CD14-positive monocyte (primary cell): ENCODE results near the gene PTH2R. TPM values are rescaled to one million over a fixed set of nuclear protein-coding genes. Genes with fewer than 3 reads are reported as not detected.

Experiments used
- DNase-seq, 3 donors: peaks; one replicate each; pipeline ENCODE4 v3.0.0-alpha.2; 2011 to 2022
- H2AFZ ChIP-seq: 2 replicates; pipeline ENCODE4 v1.6.0; 2012; ENCODE audit warnings: mild to moderate bottlenecking, low read depth, low read length, inconsistent platforms; ENCODE audit not compliant: insufficient read depth, poor library complexity, severe bottlenecking
- H3K27ac ChIP-seq, 2 donors: 1 replicate in 1 of 2; 2 replicates in 1 of 2; pipeline ENCODE4 v1.5.1; 2012 to 2013; ENCODE audit warnings: low read length in 2 of 2, control low read depth in 1 of 2, inconsistent platforms in 1 of 2, low read depth in 1 of 2, mild to moderate bottlenecking in 1 of 2
- H3K27me3 ChIP-seq, 2 donors: one replicate each; pipeline versions ENCODE4 v1.6.0 to v1.6.1; 2011 to 2013; ENCODE audit warnings: low read length in 2 of 2; ENCODE audit not compliant: control insufficient read depth in 2 of 2, insufficient read depth in 2 of 2
- H3K36me3 ChIP-seq, 2 donors: replicated peaks in 1 of 2; 1 replicate in 1 of 2; 2 replicates in 1 of 2; pipeline versions ENCODE4 v1.5.1 to v1.6.1; 2012 to 2013; ENCODE audit warnings: low read length in 2 of 2, control low read depth in 1 of 2, inconsistent platforms in 1 of 2, mild to moderate bottlenecking in 1 of 2; ENCODE audit not compliant: insufficient read depth in 2 of 2, control insufficient read depth in 1 of 2
- H3K4me1 ChIP-seq, 2 donors: 1 replicate in 1 of 2; 2 replicates in 1 of 2; pipeline versions ENCODE4 v1.5.1 to v1.6.1; 2012 to 2013; ENCODE audit warnings: low read length in 2 of 2, control low read depth in 1 of 2, inconsistent platforms in 1 of 2, mild to moderate bottlenecking in 1 of 2, moderate library complexity in 1 of 2; ENCODE audit not compliant: insufficient read depth in 2 of 2, control insufficient read depth in 1 of 2
- H3K4me2 ChIP-seq: replicated peaks from 2 replicates; pipeline ENCODE3; 2012; ENCODE audit warnings: low read length, moderate library complexity, mild to moderate bottlenecking; ENCODE audit not compliant: poor library complexity, severe bottlenecking; ENCODE audit errors: extremely low read depth
- H3K4me3 ChIP-seq, 3 experiments: fragments of 200-600 bp in 1 of 3; sonication (generic) in 1 of 3; replicated peaks in 1 of 3; 1 replicate in 2 of 3; 2 replicates in 1 of 3; pipeline ENCODE4 v1.5.1; 2011 to 2013; ENCODE audit warnings: low read length in 3 of 3, mild to moderate bottlenecking in 3 of 3, control low read depth in 2 of 3, low read depth in 2 of 3, inconsistent platforms in 1 of 3, moderate library complexity in 1 of 3
- H3K79me2 ChIP-seq: 2 replicates; pipeline ENCODE4 v1.6.0; 2012; ENCODE audit warnings: mild to moderate bottlenecking, control low read depth, inconsistent platforms, low read length, moderate library complexity; ENCODE audit not compliant: insufficient read depth
- H3K9ac ChIP-seq: 2 replicates; pipeline ENCODE4 v1.6.0; 2017; ENCODE audit warnings: low read length, mild to moderate bottlenecking; ENCODE audit not compliant: insufficient read depth, poor library complexity, severe bottlenecking
- H3K9me3 ChIP-seq, 2 donors: replicated peaks in 1 of 2; 1 replicate in 1 of 2; 2 replicates in 1 of 2; pipeline versions ENCODE4 v1.5.1 to v1.6.1; 2012 to 2013; ENCODE audit warnings: low read length in 2 of 2, control low read depth in 1 of 2; ENCODE audit not compliant: control insufficient read depth in 1 of 2, insufficient read depth in 1 of 2
- H4K20me1 ChIP-seq: 2 replicates; pipeline ENCODE4 v1.6.0; 2012; ENCODE audit warnings: mild to moderate bottlenecking, low read length, control low read depth, moderate library complexity; ENCODE audit not compliant: insufficient read depth
- H3K27ac Mint-ChIP-seq, 7 donors: one replicate each; pipeline ENCODE4 v1.8.0; 2020; ENCODE audit warnings: mild to moderate bottlenecking in 7 of 7, mixed read lengths in 7 of 7, moderate library complexity in 6 of 7, inconsistent platforms in 2 of 7
- H3K27me3 Mint-ChIP-seq, 3 donors: one replicate each; pipeline ENCODE4 v1.8.0; 2021 to 2022; ENCODE audit warnings: low read depth in 3 of 3, mild to moderate bottlenecking in 3 of 3, mixed read lengths in 3 of 3, moderate library complexity in 3 of 3, inconsistent platforms in 1 of 3
- H3K36me3 Mint-ChIP-seq, 2 donors: one replicate each; pipeline ENCODE4 v1.8.0; 2020; ENCODE audit warnings: mixed read lengths in 2 of 2, inconsistent platforms in 1 of 2, mild to moderate bottlenecking in 1 of 2
- H3K4me1 Mint-ChIP-seq: one replicate; pipeline ENCODE4 v1.8.0; 2020; ENCODE audit warnings: mild to moderate bottlenecking, mixed read lengths
- H3K4me3 Mint-ChIP-seq, 2 donors: one replicate each; pipeline ENCODE4 v1.8.0; 2020; ENCODE audit warnings: mild to moderate bottlenecking in 2 of 2, mixed read lengths in 2 of 2, moderate library complexity in 1 of 2
- H3K9me3 Mint-ChIP-seq, 7 donors: one replicate each; pipeline ENCODE4 v1.8.0; 2020 to 2022; ENCODE audit warnings: mixed read lengths in 7 of 7, mild to moderate bottlenecking in 6 of 7, moderate library complexity in 6 of 7, inconsistent platforms in 2 of 7
- WGBS: methylation state at CpG from one replicate; pipeline ENCODE4 v1.1.5; 2013; ENCODE audit warnings: missing lambda C conversion rate; ENCODE audit not compliant: insufficient coverage; 5-methylcytosine and 5-hydroxymethylcytosine counted together
- intact Hi-C, 2 donors: fragments of 100-400 bp; cut with micrococcal nuclease; formaldehyde crosslinking; loops; one replicate each; pipeline versions ENCODE4 v1.15.0 to v1.15.1; 2023
- polyA plus RNA-seq, 3 donors: library from polyadenylated mRNA; depleted of rRNA in 1 of 3; unstranded in 2 of 3; stranded (reverse) in 1 of 3; fragments of 300-500 nt in 2 of 3; fragments of >200 nt in 1 of 3; fragmentation: Illumina TruSeq in 2 of 3; gene quantifications; 1 replicate in 2 of 3; 2 replicates in 1 of 3; pipeline ENCODE4 v1.2.3, GENCODE V29; 2012 to 2021
- TF ChIP-seq, protein P1 (sequence below): fragments of 200-600 bp; IDR thresholded peaks from one replicate; pipeline ENCODE4 v1.8.0; 2022; ENCODE audit warnings: antibody characterized with exemption, mild to moderate bottlenecking

PTH2R gene
- polyA plus RNA-seq, 3 donors = 0.07 to 0.12 (median 0.11) TPM

DNA sequence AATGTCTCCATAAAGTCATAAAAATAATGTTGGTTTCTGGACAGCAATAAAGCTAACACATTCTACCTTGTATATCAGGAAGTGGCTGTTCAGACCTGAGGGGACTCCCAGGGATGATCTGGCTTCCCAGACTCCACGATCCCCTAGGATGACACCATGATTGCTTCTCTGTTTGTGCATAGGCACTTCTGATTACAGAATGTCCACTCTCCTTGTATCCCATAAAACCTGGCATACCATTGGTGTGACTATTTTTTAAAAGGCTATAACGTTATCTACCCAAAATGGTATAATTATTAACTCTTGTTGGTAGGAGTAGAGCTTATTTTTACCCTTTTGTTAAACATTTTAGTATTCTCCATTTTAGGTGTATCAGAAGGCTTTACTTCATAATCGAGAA is 57.1 kb downstream of the PTH2R start:
- H3K79me2 ChIP-seq = no peaks in the 10 kb centered on the region
- Mint-ChIP-seq H3K4me3 (no peak overlapping the region), H3K27me3 (peaks cover 0 to 3% (median 2%) of the 10 kb centered on the region in 3 donors), H3K9me3 (no peaks in the 10 kb centered on the region), H3K4me1 (no peaks in the 10 kb centered on the region), H3K27ac (no peak overlapping the region), H3K36me3 (no peaks in the 10 kb centered on the region)
- H3K9me3 ChIP-seq = no peaks in the 10 kb centered on the region
- no peak overlapping the region for H2AFZ ChIP-seq
- H3K4me3 ChIP-seq = no peak overlapping the region
- no peaks in the 10 kb centered on the region for H3K27me3 ChIP-seq
- H3K4me1 ChIP-seq = no peaks in the 10 kb centered on the region
- H4K20me1 ChIP-seq = no peaks in the 10 kb centered on the region
- WGBS = no CpG with 5 or more reads among the region's 3 CpGs
- TF ChIP-seq, protein P1, sequence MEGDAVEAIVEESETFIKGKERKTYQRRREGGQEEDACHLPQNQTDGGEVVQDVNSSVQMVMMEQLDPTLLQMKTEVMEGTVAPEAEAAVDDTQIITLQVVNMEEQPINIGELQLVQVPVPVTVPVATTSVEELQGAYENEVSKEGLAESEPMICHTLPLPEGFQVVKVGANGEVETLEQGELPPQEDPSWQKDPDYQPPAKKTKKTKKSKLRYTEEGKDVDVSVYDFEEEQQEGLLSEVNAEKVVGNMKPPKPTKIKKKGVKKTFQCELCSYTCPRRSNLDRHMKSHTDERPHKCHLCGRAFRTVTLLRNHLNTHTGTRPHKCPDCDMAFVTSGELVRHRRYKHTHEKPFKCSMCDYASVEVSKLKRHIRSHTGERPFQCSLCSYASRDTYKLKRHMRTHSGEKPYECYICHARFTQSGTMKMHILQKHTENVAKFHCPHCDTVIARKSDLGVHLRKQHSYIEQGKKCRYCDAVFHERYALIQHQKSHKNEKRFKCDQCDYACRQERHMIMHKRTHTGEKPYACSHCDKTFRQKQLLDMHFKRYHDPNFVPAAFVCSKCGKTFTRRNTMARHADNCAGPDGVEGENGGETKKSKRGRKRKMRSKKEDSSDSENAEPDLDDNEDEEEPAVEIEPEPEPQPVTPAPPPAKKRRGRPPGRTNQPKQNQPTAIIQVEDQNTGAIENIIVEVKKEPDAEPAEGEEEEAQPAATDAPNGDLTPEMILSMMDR = no peak
- intact Hi-C loops = no loop called here
- H3K9ac ChIP-seq = no peak overlapping the region
- DNase-seq = no peak
- H3K36me3 ChIP-seq = no peaks in the 10 kb centered on the region
- H3K4me2 ChIP-seq = no peak overlapping the region
- no peak overlapping the region for H3K27ac ChIP-seq

DNA sequence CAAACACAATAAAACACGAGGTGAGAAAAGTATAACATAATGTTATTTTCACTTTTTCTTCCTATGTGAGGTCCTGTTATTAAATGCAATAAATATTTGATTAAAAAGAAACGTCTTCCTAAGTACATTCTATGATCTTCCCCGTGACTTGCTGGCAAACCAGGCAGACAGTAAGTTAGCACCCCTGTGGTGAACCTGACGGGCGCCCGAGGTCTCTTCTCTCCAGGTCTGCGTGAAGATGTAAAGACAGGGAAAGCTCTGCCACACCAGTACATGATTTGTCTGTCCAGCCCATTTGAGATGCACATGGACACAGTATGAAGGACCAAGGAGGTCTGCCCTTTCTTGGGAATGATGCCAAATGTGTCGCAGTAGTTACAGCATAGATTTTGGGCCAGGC is 57.6 kb downstream of the PTH2R start:
- 97% methylated on average over 5 of the region's 8 CpGs for WGBS
- Histone ChIP-seq H3K4me2 (no peak overlapping the region), H3K27ac (no peak overlapping the region), H3K4me1 (no peaks in the 10 kb centered on the region), H4K20me1 (no peaks in the 10 kb centered on the region), H3K79me2 (no peaks in the 10 kb centered on the region), H3K9ac (no peak overlapping the region), H3K9me3 (no peaks in the 10 kb centered on the region), H3K4me3 (no peak overlapping the region), H3K27me3 (no peaks in the 10 kb centered on the region), H2AFZ (no peak overlapping the region), H3K36me3 (no peaks in the 10 kb centered on the region)
- H3K36me3 Mint-ChIP-seq = no peaks in the 10 kb centered on the region
- DNase-seq = no peak
- peaks cover 0 to 3% (median 2%) of the 10 kb centered on the region in 3 donors for H3K27me3 Mint-ChIP-seq
- no peaks in the 10 kb centered on the region for H3K9me3 Mint-ChIP-seq
- no peak overlapping the region for H3K4me3 Mint-ChIP-seq
- intact Hi-C loops = no loop called here
- H3K27ac Mint-ChIP-seq = no peak overlapping the region
- no peaks in the 10 kb centered on the region for H3K4me1 Mint-ChIP-seq
- TF ChIP-seq, protein P1 = no peak
